ENCODE data around the gene QPCT.
"Not testable (repeated sequence)": the region's sequence is repeated elsewhere in the genome, so short reads cannot be mapped to it uniquely, and the experiment has no call there.

The QPCT gene

GRCh38 chr2:37344453-37345361 is at the start of gene QPCT:
Gene QPCT, plus strand, starts transcription at chr2:37344630. Its CDS starts 102 bp downstream, at chr2:37344732.
- peaks cover 6% of the 10 kb centered on the region for H3K27me3 ChIP-seq (replicated peaks; ENCODE audit: control insufficient read depth, insufficient read depth, low read length)

GRCh38 chr2:37294858-37295257 is 49.6 kb upstream of the QPCT start:
- not testable (repeated sequence) for H3K27me3 ChIP-seq (replicated peaks; ENCODE audit: control insufficient read depth, insufficient read depth, low read length); H3K4me3 ChIP-seq (replicated peaks; ENCODE audit: low read depth, low read length); DNase-seq (ENCODE audit: extremely low read depth, insufficient read length); H3K36me3 ChIP-seq (ENCODE audit: control insufficient read depth, insufficient read depth, low read length)

More at GRCh38 chr2:37344453-37345361, at the start of gene QPCT:
- DNase-seq (ENCODE audit: extremely low read depth, insufficient read length): peak; percentile 36
- Histone ChIP-seq H3K4me3 (replicated peaks; ENCODE audit: low read depth, low read length) (peak within 1 kb of the TSS; percentile 57), H3K36me3 (ENCODE audit: control insufficient read depth, insufficient read depth, low read length) (no peaks in the 10 kb centered on the region)
- no peak for TF ChIP-seq CTCF (IDR thresholded peaks at IDR 0.05; ENCODE audit: insufficient read depth, low read length, poor library complexity, severe bottlenecking)

- no peak for TF ChIP-seq CTCF (IDR thresholded peaks at IDR 0.05; ENCODE audit: insufficient read depth, low read length, poor library complexity, severe bottlenecking)
- H3K4me3 ChIP-seq (replicated peaks; ENCODE audit: low read depth, low read length): no peak overlapping the region
- DNase-seq (ENCODE audit: extremely low read depth, insufficient read length): no peak
- no peaks in the 10 kb centered on the region for H3K27me3 ChIP-seq (replicated peaks; ENCODE audit: control insufficient read depth, insufficient read depth, low read length)
- no peaks in the 10 kb centered on the region for H3K36me3 ChIP-seq (ENCODE audit: control insufficient read depth, insufficient read depth, low read length)
These were observed 48.9 kb upstream of the QPCT start for GRCh38 chr2:37295469-37296073.

- DNase-seq (ENCODE audit: extremely low read depth, insufficient read length): no peak
- TF ChIP-seq CTCF (IDR thresholded peaks at IDR 0.05; ENCODE audit: insufficient read depth, low read length, poor library complexity, severe bottlenecking): no peak
- no peaks in the 10 kb centered on the region for H3K36me3 ChIP-seq (ENCODE audit: control insufficient read depth, insufficient read depth, low read length)
- H3K27me3 ChIP-seq (replicated peaks; ENCODE audit: control insufficient read depth, insufficient read depth, low read length): no peaks in the 10 kb centered on the region
- no peak overlapping the region for H3K4me3 ChIP-seq (replicated peaks; ENCODE audit: low read depth, low read length)
These were observed 46.8 kb upstream of the QPCT start for GRCh38 chr2:37297632-37298031.

GRCh38 chr2:37300146-37300545 is 44.3 kb upstream of the QPCT start:
- Histone ChIP-seq H3K27me3 (replicated peaks; ENCODE audit: control insufficient read depth, insufficient read depth, low read length) (no peaks in the 10 kb centered on the region), H3K4me3 (replicated peaks; ENCODE audit: low read depth, low read length) (no peak overlapping the region), H3K36me3 (ENCODE audit: control insufficient read depth, insufficient read depth, low read length) (peaks cover 1% of the 10 kb centered on the region; the same call in 1 of the 2 replicates)
- DNase-seq (ENCODE audit: extremely low read depth, insufficient read length): no peak
- no peak for TF ChIP-seq CTCF (IDR thresholded peaks at IDR 0.05; ENCODE audit: insufficient read depth, low read length, poor library complexity, severe bottlenecking)

GRCh38 chr2:37300578-37300977 is 43.9 kb upstream of the QPCT start:
- no peak for TF ChIP-seq CTCF (IDR thresholded peaks at IDR 0.05; ENCODE audit: insufficient read depth, low read length, poor library complexity, severe bottlenecking)
- H3K27me3 ChIP-seq (replicated peaks; ENCODE audit: control insufficient read depth, insufficient read depth, low read length): no peaks in the 10 kb centered on the region
- DNase-seq (ENCODE audit: extremely low read depth, insufficient read length): no peak
- peaks cover 1% of the 10 kb centered on the region; the same call in 1 of the 2 replicates for H3K36me3 ChIP-seq (ENCODE audit: control insufficient read depth, insufficient read depth, low read length)
- H3K4me3 ChIP-seq (replicated peaks; ENCODE audit: low read depth, low read length): no peak overlapping the region
